ENCODE data around the gene PDE10A.

The PDE10A gene

DNA sequence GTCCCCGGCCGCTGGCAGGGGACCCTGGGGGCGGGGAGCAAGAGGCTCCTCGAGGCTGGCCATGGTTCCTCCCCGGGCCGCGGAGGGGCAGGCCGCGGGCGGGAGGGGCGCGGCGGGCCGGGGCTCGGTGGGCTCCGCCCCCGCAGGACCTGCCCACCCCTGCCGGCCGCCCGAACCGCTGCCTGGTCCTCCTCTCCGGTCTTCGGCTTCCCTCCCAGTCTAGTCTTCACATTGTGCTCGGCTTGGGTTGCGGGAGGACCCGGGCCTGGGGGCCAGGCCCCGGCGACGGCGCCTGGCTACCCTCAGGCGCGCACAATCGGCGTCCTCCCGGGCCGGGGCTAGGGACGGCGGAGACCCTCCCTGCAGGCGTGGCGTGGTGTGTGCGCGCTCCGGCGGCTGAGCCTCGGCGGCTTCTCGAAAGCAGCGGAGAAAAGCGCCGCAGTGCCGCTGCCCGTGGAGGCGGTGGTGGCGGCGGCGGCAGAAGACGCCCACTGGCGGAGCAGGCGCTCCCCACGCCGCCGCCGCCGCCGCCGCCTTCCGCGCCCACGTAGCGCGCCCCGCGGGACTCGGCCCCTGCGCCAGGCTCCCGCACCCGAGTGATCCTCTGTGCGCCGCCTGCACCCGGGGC lies at the start of gene PDE10A:
Gene PDE10A (minus strand): TSS at position 493 of the 628 bp plus-strand sequence. CDS start 430 bp downstream, at position 63.
- in situ Hi-C loops (cut with HindIII; ENCODE audit: low sequenced_read_pairs) = no loop called here

DNA sequence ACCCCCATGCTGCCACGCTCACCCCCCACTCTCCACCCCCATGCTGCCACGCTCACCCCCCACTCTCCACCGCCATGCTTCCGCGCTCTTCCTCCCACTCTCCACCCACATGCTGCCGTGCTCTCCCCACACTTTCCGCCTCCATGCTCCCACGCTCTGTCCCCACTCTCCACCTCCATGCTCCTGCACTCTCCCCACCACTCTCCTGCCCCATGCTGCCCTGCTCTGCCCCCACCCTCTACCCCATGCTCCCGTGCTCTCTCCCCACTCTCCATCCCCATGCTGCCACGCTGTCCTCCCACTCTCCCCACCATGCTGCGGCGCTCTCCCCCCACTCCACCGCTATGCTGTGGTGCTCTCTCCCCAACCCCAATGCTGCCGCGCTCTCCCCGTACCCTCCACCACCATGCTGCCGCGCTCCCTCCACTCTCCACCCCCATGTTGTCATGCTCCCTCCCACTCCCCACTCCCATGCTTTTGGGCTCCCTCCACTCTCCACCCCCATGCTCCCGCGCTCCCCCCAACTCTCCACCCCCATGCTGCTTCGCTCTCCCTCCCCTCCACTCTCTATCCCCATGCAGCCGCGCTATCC lies 46.0 kb upstream of the PDE10A start:
- in situ Hi-C loops (cut with HindIII; ENCODE audit: low sequenced_read_pairs) = no loop called here

DNA sequence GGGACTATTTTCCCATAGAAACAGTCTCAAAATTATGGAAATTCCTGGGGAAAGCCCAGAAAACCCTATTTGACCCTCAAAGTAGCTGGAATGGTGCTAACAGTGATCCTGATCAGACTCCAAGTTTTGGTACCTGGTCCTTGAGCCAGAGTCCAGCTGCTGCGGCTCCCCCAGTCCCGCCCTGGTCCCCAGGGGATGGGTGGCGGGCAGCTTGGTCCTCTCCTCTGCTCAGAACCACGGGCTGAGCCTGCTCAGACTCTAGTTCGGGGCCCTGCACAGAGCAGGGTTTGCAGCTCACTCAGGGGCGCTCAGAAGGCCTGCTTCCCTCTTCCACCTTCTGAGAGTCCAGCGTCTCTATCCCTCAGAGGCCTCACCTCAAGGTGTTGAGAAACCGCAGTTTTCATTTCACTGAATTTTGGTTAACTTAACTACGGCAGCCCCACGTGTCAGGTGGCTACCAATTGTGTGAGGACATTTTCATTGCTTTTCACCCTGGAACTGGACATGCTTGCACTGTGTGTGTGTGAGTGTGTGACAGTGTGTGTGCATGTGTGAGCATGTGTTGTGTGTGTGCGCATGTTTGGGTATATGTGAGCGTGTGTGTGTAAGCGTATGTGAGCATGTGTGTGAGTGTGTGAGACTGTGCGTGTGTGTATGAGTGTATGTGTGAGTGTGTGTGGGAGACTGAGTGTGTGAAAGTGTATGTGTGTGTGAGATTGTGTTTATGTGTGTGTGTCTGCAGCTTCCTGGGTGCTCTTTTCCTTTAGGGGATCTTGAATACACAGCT lies 44.2 kb upstream of the PDE10A start:
- in situ Hi-C loops (cut with HindIII; ENCODE audit: low sequenced_read_pairs) = no loop called here

DNA sequence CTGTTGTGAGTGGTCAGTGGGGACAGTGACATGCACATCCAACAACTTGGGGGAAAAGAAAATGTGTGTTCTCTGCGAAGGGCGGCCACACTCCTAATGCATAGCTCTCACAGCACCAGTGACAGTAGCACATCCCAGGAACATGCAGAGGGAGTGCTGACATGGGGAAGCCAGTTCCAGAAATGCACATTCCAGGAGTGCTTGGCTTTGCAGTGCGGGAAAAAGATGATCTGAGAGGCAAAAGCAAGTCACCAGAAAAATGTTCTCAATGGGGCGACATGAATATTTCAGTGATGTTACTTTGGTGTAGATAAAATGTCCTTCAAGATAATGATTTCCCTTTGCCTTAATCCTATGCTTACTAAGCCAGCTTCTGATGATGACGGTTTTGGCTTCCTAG lies 42.9 kb upstream of the PDE10A start:
- in situ Hi-C loops (cut with HindIII; ENCODE audit: low sequenced_read_pairs) = no loop called here

DNA sequence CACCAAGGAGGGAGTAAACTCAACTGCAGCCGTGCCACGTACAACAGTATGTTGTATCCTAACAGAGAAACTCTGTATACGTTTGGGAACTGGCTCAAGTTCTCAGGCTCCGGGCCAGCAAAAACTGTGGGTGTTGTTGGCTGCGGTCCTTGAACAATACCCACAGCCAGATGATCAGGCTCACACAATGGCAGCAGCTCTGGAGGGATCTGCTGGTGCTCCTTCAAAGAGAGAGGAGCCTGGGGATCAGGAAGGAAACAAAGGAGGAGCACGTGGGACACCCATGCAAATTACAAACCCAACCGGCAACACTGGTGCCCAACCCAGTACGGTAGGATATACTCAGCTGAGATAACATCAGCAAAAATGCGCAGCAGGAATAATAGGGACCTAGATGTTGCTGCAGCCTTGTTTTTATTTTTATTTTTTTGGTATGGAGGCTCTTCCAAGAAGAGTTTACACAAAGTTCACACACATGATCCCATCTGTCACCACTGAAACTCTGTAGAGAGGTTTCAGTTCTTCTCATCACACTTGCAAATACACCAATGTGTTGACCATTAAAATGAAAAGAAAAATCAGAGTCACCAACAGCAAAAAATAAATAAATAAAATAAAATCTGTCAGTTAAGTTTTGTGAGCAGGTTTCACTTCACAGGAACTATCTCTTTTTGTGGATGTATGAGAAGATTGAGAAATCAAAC lies 41.2 kb upstream of the PDE10A start:
- in situ Hi-C loops (cut with HindIII; ENCODE audit: low sequenced_read_pairs) = no loop called here

DNA sequence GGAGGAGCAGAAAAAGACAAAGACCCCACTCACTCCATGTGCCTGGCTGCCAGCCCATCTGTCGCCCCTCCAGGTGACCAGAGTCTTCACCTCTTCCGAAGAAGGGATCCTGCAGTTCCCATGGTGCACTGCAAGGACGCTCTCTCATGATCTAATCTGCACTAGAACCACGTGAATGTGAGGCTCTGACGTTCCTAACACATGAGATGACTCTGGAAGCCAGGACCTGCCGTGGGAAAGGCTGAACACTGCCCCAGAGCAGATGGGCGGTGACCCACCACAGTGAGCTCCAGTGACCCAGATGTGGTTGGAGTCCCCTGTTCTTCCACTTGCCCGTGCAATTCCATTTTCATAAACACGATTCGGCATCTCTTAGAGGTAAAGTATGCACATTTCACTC lies 39.6 kb upstream of the PDE10A start:
- in situ Hi-C loops (cut with HindIII; ENCODE audit: low sequenced_read_pairs) = no loop called here

DNA sequence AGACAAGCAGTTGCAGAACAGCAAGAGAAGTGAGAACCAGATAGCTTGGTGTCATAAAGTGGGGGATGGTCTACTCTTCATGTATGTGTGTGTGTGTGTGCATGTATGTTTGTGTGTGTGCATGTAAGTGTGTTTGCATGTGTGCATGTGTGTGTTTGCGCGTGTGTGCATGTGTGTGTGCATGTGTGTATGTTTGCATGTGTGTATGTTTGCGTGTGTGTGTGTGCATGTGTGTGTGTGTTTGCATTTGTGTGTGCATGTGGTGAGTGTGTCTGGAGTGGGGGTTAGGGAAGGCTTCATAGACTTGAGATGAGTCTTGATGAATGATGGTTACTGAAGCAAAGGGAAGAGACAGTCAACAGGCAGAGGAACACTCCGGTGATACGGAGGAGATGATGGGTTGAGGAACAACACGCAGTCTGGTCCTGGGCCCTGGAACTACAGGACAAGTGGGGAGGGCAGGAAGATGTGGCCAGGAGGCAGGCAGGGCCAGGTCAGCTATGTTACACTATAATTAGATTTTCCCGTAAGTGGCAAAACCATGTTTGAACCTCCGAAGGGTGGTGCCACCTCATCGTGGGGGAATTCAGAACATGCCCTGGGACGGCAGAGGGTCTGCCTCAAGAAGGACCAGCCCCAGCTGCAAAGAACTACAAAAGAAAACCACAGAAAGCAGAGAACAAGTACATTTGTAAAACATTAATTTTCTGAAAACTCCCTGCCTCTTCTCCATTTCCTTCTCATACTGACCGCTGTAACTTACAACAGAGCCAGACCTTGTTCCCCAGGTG lies 38.7 kb upstream of the PDE10A start:
- in situ Hi-C loops (cut with HindIII; ENCODE audit: low sequenced_read_pairs) = no loop called here

DNA sequence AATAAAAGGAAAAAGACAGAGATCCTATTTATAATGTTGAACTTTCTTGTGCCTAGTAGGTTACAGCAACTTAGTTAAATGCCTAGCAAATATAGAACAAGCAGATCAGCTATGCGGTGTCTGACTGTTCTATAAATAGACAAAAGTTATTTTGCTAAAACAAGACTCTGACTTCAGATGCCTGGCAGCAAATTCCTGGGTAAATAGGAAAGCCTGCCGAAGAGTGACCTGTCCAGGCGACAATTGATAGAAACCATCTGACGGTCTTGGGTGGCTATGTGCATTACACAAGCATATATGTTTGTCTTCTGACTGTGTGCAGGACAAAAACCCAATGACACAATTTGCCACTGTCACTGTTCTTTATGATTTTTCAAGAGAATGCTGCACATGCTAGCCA lies 38.0 kb upstream of the PDE10A start:
- in situ Hi-C loops (cut with HindIII; ENCODE audit: low sequenced_read_pairs) = no loop called here

DNA sequence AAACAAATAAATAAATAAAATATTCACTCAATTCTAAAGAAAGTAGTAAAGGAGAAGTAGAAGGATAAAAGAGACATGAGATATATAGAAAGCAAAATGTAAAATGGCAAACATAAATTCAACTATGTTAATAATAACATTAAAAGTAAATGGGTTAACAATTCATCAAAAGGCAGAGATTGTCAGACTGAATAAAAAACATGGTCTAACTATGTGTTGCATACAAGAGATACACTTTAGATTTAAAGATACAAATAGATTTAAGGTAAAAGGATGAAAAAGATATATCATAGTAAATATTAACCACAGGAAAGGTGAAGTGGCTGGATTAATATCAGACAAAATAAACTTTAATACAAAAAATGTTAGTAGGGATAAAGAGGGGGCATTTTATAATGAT lies 35.8 kb upstream of the PDE10A start:
- in situ Hi-C loops (cut with HindIII; ENCODE audit: low sequenced_read_pairs) = no loop called here

DNA sequence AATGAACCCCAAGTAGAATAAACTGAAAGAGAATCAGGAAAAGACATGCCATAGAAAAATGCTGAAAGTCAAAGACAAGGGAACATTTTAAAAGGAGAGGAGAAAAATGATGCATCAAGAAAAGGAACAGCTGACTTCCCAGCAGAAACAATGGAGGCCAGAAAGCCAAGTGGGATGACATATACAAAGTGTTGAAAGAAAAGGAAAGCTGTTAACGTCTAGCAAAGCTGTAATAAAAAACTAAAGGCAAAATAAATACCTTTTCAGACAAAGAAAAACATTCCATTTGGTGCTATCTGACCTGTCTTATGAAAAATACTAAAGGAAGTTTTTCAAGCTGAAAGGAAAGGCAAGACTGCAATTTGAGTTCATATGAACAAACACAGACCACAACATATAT lies 34.1 kb upstream of the PDE10A start:
- in situ Hi-C loops (cut with HindIII; ENCODE audit: low sequenced_read_pairs) = no loop called here

DNA sequence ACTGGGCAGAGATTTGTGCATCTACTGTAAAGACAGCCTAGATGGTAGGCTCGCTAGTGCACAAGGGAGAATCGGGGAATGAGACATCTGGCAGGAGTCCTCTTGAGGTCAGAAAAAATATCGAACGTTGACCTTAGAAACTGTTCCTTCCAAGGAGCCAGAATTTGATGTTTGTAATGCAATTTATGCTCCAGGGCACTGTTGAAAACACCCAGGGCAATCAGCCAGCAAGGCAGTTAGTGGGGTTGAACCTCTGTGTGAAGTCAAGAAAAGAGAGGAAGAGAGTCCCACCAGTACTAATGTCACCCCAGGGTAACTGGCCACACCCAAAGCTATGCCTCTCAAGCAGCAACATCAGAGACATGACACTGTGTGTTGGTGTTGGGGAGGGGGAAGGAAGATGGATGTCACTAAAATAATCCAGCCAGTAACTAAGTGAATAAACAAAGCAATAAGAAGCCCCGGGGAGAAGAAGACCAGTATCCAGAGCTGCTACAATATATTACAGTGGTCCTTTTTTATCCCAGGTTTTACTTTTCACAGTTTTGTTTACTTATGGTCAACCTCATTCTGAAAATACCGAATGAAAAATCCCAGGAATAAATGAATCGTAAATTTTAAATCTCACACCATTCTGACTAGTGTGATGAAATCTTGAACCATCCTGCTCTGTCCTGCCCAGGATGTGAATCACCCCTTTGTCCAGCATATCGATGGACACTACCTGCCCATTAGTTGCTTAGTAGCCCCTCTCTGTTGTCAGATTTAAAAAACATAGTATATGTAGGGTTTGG lies 32.9 kb upstream of the PDE10A start:
- in situ Hi-C loops (cut with HindIII; ENCODE audit: low sequenced_read_pairs) = no loop called here

DNA sequence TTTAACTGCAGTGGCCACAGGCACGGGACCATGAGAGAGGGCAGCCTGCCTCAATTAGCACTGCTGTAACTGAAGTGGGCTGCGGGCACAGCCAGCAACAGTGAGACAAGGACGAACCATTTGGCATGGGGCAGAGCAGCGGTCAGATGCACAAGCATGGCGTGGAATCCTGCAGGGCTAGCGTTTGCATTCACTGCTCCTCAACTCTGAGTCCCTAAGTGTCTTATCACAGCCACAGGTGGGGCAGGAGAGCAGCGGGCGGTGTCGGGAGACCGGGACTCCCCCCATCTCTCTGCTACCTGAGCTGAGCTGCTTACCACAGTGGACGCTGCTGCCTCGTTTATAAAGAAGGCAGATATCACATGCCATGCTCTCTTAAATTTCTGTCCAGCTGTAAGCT lies 31.3 kb upstream of the PDE10A start:
- in situ Hi-C loops (cut with HindIII; ENCODE audit: low sequenced_read_pairs) = no loop called here

DNA sequence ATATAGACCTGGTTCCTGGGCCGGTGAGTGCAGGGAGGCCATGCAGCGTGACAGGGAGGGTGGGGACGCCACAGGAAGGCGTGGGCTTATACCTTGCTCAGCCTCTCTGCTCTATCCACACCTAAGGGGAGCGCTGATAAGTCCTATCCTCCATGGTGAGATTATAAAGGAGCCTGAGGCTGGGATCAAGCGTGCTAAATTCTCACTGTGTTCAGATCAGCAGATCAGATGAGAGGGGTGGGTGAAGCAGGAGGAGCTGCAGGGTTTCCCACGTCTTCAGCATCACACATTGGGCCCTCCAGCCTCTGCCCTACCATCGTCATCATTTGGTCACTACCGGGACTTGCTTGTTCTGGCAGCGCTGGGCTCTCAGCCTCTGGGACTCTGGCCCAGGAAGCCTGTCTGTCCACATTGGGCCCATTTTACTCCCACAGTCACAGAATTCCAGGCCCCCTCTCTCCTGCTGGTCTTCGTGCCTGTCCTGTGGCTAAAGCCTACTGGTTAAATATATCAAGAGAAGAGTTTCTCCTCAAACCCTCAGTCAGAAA lies 29.1 kb upstream of the PDE10A start:
- in situ Hi-C loops (cut with HindIII; ENCODE audit: low sequenced_read_pairs) = no loop called here

DNA sequence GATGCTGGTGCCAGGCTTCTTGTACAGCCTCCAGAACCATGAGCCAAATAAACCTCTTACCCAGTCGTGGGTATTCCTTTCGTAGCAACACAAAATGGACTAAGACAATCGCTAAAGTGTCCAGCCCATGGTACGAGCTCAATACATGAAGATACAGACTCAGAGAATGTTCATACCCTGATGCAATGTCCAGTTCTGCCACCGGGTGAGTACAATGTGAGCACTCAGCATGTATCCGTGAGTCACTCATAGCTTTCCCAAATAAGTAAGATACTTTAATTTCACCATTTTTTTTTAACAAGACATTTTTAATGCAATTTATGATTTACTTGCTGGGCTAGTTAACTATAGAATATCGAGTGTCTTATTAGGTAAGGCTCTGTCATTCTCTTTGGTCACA lies 26.7 kb upstream of the PDE10A start:
- in situ Hi-C loops (cut with HindIII; ENCODE audit: low sequenced_read_pairs) = no loop called here

DNA sequence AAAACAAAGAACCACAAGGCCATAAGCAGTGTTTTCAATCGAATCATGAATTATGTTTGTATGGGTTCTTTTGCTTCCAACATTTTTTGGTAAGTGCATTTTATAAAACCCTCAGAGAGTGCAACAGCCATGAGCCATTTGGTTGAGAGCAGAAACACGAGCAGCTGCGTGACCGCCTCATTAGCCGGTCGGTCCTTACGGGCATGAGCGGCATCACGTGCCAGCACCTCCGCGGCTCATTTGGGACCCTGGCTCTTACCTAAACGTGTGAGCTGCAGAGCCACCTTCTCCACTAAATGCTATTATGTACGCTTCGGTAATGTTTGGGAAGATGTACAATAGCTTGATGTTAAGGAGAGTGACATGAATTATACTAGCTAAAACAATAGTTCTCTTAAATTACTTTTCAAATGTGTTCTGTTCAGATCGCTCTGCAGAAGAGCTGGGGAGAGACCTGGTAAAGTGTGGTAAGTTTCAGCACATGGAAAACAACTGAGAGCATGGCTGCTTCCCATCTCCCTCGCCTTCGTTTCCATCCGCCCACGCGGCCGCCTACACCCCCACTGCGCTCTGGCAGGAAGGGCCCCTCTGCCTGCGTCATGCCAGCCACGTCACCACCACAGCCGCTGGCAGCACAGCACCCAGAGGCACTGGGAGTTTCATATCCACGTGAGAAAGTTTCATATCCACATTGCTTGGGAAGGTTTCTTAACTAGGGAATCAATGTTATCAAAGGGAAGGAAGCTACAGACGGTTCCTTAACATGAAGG lies 23.7 kb upstream of the PDE10A start:
- in situ Hi-C loops (cut with HindIII; ENCODE audit: low sequenced_read_pairs) = no loop called here

DNA sequence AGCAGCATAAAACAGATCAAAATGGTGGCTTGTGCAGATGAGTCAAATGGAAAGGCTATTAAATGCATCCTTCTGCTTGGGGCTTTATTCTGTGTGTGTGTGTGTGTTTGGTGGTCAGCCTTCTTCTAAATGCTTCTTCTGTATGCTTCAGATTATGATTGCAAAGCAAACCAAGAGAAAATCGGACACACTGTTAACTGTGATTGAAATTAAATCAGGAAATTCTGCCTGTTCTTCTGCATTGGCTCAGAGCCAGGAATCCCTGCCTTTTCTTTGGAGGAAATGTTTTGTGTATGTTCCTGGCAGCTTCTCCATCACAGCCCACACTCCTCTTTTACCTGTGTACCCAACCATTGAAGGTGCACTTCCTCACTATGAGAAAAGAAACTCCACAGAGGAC lies 22.3 kb upstream of the PDE10A start:
- in situ Hi-C loops (cut with HindIII; ENCODE audit: low sequenced_read_pairs) = no loop called here

DNA sequence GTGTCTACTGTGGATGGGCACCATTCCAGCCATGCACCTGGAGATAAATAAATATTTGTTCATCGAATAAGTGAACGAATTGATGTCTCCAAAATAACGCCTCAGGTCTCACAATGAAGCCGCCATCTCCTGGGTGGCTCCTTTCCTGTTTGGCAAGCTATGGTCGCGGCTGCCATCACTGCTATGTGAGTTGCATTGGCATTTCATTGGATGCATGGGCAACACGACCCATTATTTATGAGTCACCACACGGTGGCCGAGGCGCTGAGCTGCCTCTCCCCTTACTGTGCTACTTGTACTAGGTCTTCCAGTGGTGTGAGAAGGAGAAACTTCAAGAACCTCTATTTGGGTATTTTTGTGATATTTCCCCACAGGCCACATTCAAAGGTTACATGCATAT lies 21.3 kb upstream of the PDE10A start:
- in situ Hi-C loops (cut with HindIII; ENCODE audit: low sequenced_read_pairs) = no loop called here

DNA sequence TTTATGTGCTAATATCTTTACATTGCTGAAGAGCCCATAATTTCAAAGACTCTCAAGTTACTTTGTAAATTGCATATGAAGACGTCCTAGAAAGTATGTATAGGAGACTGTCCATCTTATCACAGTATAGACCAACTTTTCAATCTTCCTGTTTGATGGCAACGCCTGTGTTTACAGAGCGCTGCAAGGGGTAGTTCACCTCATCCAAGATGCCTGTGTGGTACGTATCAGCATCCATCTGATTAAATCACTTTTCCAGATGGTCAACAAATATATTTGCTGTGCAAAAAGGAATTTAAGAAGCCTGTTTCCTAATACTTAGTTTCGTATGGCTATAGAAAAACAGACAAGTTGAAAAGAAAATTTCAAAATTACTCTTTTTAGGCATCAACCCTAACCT lies 17.9 kb upstream of the PDE10A start:
- in situ Hi-C loops (cut with HindIII; ENCODE audit: low sequenced_read_pairs) = no loop called here

DNA sequence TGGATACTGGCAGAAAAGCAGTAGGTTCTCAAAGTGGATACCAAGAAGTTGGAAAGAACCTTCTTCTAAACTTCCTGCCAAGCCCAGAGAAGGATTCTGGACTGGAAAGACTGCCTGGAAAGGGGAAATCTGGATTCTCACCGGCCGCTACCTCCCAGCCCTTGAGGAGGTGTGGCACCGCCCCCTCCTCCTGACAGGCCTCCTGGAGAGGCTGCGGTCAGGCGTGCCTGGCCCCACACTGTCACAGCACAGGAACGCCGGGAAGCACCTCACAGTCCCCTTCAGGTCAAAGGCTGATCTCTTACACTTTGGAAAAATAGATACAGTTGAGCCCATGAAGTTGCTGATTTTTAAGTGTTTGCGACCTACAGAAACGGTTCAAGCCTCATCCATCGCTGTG lies 16.3 kb upstream of the PDE10A start:
- in situ Hi-C loops (cut with HindIII; ENCODE audit: low sequenced_read_pairs) = no loop called here

Data from DLD1 (cell line).